ENCODE data around the gene CELF6. TPM values are rescaled to one million over a fixed set of nuclear protein-coding genes. Genes with fewer than 3 reads are reported as not detected.

CELF6 gene
- total RNA-seq, 3 donors from 2014 or later (not counting 1 experiment from before 2014, with no cell fraction given): 2.6 to 3.2 (median 2.8) TPM

DNA sequence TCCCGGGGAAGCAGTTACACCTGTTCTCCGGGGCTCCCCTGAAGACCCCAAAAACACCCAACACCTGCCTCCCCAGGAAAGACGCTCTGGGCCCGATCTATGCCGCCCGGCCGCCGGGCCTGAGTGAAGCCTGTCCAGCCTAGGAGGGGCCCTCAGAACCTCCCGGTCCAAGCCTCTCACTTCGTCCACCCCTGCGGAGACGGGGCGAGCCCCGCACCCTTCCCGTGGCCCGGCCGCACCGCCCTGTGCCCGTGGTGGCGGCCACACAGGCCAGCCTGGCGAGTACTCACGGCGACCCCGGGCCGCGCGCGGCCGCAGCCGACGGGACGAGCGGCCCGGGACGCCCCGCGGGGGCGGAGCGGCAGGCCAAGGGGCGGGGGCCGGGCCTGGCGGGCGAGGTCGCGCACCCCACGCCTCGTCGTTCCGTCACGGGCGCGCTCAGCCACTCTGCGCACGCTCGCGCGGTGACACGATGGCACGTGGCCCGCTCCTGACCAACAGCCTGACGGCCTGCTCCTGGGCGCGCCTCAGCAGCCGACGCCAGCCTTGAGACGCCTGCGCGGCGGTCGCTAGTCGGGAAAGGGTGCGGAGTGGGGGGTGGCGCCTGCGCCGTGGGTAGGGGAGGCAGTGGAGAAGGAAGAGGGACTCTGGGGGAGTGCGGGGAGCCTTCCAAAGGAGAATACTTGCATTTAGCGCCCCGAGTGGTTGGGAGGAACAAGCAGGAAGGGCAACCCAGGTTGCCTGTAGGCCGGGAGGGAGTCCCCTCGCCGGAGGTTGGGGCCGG lies 47.6 kb downstream of the CELF6 start, which contains the start of gene PARP6:
PARP6 (minus strand) TSS at position 342 of the 784 bp plus-strand sequence. CDS start 5,077 bp downstream, outside the sequence.
- intact Hi-C loops (cut with micrococcal nuclease): loop anchor here (1.0 to 5.0 kb wide), 3 partner anchors 44 to 155 kb away; partner anchors contain the start of gene GRAMD2A
- peak within 1 kb of the TSS; percentile 87 for H3K27ac ChIP-seq (ENCODE audit: low read length)
- Mint-ChIP-seq H3K4me3 (peak within 1 kb of the TSS; percentile 91), H3K4me1 (peaks cover 42% of the 10 kb centered on the region in 2 donors), H3K36me3 (no peaks in the 10 kb centered on the region), H3K9me3 (no peaks in the 10 kb centered on the region), H3K27ac (peak within 1 kb of the TSS; percentile 90 to 93), H3K27me3 (ENCODE audit: low read depth in 2 of 2) (peaks cover 0 to 2% of the 10 kb centered on the region in 2 donors)
- TF ChIP-seq, protein P1, sequence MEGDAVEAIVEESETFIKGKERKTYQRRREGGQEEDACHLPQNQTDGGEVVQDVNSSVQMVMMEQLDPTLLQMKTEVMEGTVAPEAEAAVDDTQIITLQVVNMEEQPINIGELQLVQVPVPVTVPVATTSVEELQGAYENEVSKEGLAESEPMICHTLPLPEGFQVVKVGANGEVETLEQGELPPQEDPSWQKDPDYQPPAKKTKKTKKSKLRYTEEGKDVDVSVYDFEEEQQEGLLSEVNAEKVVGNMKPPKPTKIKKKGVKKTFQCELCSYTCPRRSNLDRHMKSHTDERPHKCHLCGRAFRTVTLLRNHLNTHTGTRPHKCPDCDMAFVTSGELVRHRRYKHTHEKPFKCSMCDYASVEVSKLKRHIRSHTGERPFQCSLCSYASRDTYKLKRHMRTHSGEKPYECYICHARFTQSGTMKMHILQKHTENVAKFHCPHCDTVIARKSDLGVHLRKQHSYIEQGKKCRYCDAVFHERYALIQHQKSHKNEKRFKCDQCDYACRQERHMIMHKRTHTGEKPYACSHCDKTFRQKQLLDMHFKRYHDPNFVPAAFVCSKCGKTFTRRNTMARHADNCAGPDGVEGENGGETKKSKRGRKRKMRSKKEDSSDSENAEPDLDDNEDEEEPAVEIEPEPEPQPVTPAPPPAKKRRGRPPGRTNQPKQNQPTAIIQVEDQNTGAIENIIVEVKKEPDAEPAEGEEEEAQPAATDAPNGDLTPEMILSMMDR (IDR thresholded peaks at IDR 0.05): peak; percentile 30
- peak within 1 kb of the TSS; percentile 82 for H3K4me3 ChIP-seq (ENCODE audit: low read length)
- no peaks in the 10 kb centered on the region for H3K27me3 ChIP-seq (ENCODE audit: control insufficient read depth, insufficient read depth, low read length)
- H3K4me1 ChIP-seq (ENCODE audit: control insufficient read depth, insufficient read depth, low read length): peaks cover 15% of the 10 kb centered on the region
- peaks cover 3% of the 10 kb centered on the region for H3K36me3 ChIP-seq (ENCODE audit: control insufficient read depth, insufficient read depth, low read length)
- DNase-seq: peak; percentile 95 to 99
- under 1% methylated on average over 82 of the region's 82 CpGs for WGBS (ENCODE audit: insufficient coverage)
- ATAC-seq: peak; percentile 94 to 98 (median 96)
- no peaks in the 10 kb centered on the region for H3K9me3 ChIP-seq (ENCODE audit: control insufficient read depth, insufficient read depth, low read length)

- peak overlapping the region; percentile 82 for H3K4me3 ChIP-seq (ENCODE audit: low read length)
- TF ChIP-seq, protein P1 (IDR thresholded peaks at IDR 0.05): no peak
- no peaks in the 10 kb centered on the region for H3K9me3 Mint-ChIP-seq
- peaks cover 15% of the 10 kb centered on the region for H3K4me1 ChIP-seq (ENCODE audit: control insufficient read depth, insufficient read depth, low read length)
- H3K27ac ChIP-seq (ENCODE audit: low read length): peak overlapping the region; percentile 87
- DNase-seq (peak in 1 of 2 donors; percentile 45), ATAC-seq (peak; percentile 0 to 1 (median 1))
- H3K36me3 ChIP-seq (ENCODE audit: control insufficient read depth, insufficient read depth, low read length): peaks cover 8% of the 10 kb centered on the region
- peaks cover 0 to 2% of the 10 kb centered on the region in 2 donors for H3K27me3 Mint-ChIP-seq (ENCODE audit: low read depth in 2 of 2)
- WGBS (ENCODE audit: insufficient coverage): 3% methylated on average over 13 of the region's 13 CpGs
- peaks cover 42% of the 10 kb centered on the region in 2 donors for H3K4me1 Mint-ChIP-seq
- intact Hi-C loops (cut with micrococcal nuclease): loop anchor here (1.0 to 5.0 kb wide), 3 partner anchors 43 to 155 kb away; partner anchors contain the start of gene GRAMD2A
- no peaks in the 10 kb centered on the region for H3K36me3 Mint-ChIP-seq
- H3K4me3 Mint-ChIP-seq: peak overlapping the region; percentile 78
- H3K27ac Mint-ChIP-seq: peak overlapping the region; percentile 90 to 93
- H3K9me3 ChIP-seq (ENCODE audit: control insufficient read depth, insufficient read depth, low read length): no peaks in the 10 kb centered on the region
- no peaks in the 10 kb centered on the region for H3K27me3 ChIP-seq (ENCODE audit: control insufficient read depth, insufficient read depth, low read length)
These were observed 48.1 kb downstream of the CELF6 start for GRCh38 chr15:72271895-72272212.

- Histone ChIP-seq H3K27me3 (ENCODE audit: control insufficient read depth, insufficient read depth, low read length) (no peaks in the 10 kb centered on the region), H3K36me3 (ENCODE audit: control insufficient read depth, insufficient read depth, low read length) (peaks cover 15% of the 10 kb centered on the region), H3K4me1 (ENCODE audit: control insufficient read depth, insufficient read depth, low read length) (peaks cover 15% of the 10 kb centered on the region), H3K4me3 (ENCODE audit: low read length) (no peak overlapping the region), H3K9me3 (ENCODE audit: control insufficient read depth, insufficient read depth, low read length) (no peaks in the 10 kb centered on the region), H3K27ac (ENCODE audit: low read length) (peak overlapping the region; percentile 87)
- ATAC-seq: no peak
- DNase-seq: no peak
- Mint-ChIP-seq H3K36me3 (no peaks in the 10 kb centered on the region), H3K4me1 (peaks cover 42% of the 10 kb centered on the region in 2 donors), H3K9me3 (no peaks in the 10 kb centered on the region), H3K27ac (peak overlapping the region; percentile 90 to 93), H3K27me3 (ENCODE audit: low read depth in 2 of 2) (peaks cover 0 to 2% of the 10 kb centered on the region in 2 donors), H3K4me3 (peak overlapping the region; percentile 78)
- TF ChIP-seq, protein P1 (IDR thresholded peaks at IDR 0.05): no peak
- intact Hi-C loops (cut with micrococcal nuclease): loop anchor here (5.0 kb wide), 1 partner anchor 74 kb away; the partner anchor contains the start of gene GRAMD2A
- WGBS (ENCODE audit: insufficient coverage): 100% methylated on average over 1 of the region's 4 CpGs
These were observed 48.7 kb downstream of the CELF6 start for GRCh38 chr15:72271221-72271620.
